Measurements from ENCODE around the gene SNCAIP.

DNA sequence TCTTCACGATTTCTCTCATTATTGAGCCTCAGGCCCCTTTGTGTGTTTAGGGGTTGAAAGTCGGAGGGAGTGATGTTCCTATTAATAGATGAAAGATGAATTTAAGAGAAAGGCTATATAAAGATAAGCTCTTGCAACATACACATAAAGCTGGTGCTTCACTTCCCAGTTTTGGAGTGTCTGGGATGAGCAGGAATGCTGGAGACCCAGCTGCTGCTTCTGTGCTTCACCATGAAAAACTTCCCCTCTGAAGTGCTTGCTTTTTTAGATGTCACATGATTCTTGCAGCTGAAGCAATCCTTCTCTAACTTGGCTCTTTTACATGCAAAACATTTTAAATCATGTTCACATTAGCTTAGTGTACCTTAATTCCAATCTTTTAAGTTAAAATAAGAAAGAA lies 19.7 kb upstream of the SNCAIP start:
- TF ChIP-seq, protein P1, sequence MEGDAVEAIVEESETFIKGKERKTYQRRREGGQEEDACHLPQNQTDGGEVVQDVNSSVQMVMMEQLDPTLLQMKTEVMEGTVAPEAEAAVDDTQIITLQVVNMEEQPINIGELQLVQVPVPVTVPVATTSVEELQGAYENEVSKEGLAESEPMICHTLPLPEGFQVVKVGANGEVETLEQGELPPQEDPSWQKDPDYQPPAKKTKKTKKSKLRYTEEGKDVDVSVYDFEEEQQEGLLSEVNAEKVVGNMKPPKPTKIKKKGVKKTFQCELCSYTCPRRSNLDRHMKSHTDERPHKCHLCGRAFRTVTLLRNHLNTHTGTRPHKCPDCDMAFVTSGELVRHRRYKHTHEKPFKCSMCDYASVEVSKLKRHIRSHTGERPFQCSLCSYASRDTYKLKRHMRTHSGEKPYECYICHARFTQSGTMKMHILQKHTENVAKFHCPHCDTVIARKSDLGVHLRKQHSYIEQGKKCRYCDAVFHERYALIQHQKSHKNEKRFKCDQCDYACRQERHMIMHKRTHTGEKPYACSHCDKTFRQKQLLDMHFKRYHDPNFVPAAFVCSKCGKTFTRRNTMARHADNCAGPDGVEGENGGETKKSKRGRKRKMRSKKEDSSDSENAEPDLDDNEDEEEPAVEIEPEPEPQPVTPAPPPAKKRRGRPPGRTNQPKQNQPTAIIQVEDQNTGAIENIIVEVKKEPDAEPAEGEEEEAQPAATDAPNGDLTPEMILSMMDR (IDR thresholded peaks at IDR 0.05): no peak
- no peak for TF ChIP-seq POLR2A (IDR thresholded peaks at IDR 0.05; ENCODE audit: low read depth)
- TF ChIP-seq POLR2AphosphoS5 (IDR thresholded peaks at IDR 0.05): no peak
- TF ChIP-seq EP300 (IDR thresholded peaks at IDR 0.05): no peak
